Loucy (cell line): ENCODE results near the gene DCLRE1C.

ENCODE experiments used
- H2AFZ ChIP-seq: fragments of 200-600 bp; sonication (generic); 2 replicates; pipeline ENCODE4 v1.6.0; 2016; ENCODE audit warnings: antibody characterized with exemption, mild to moderate bottlenecking, low read length, moderate library complexity
- H3F3A ChIP-seq: fragments of 200-600 bp; 2 replicates; pipeline ENCODE4 v1.6.0; 2016; ENCODE audit warnings: antibody characterized with exemption, low read depth, mild to moderate bottlenecking
- H3K27me3 ChIP-seq: fragments of 200-600 bp; sonication (generic); 2 replicates; pipeline ENCODE4 v1.6.1; 2014; ENCODE audit warnings: low read length, mild to moderate bottlenecking; ENCODE audit not compliant: insufficient read depth, poor library complexity, severe bottlenecking
- H3K36me3 ChIP-seq: fragments of 200-600 bp; sonication (generic); 2 replicates; pipeline ENCODE4 v1.6.1; 2016; ENCODE audit warnings: low read length; ENCODE audit not compliant: insufficient read depth
- H3K4me1 ChIP-seq: fragments of 200-600 bp; sonication (generic); 2 replicates; pipeline ENCODE4 v1.5.1; 2014; ENCODE audit warnings: low read length, mild to moderate bottlenecking; ENCODE audit not compliant: insufficient read depth, poor library complexity, severe bottlenecking
- H3K4me2 ChIP-seq: fragments of 200-600 bp; sonication (generic); 2 replicates; pipeline ENCODE4 v1.6.0; 2014; ENCODE audit warnings: antibody characterized with exemption, low read length, low read depth, mild to moderate bottlenecking; ENCODE audit not compliant: poor library complexity, severe bottlenecking
- H3K4me3 ChIP-seq: fragments of 200-600 bp; sonication (generic); 2 replicates; pipeline ENCODE4 v1.5.1; 2014; ENCODE audit warnings: low read length, mild to moderate bottlenecking, mixed read lengths; ENCODE audit not compliant: poor library complexity, severe bottlenecking
- H3K79me2 ChIP-seq: fragments of 200-600 bp; sonication (generic); 2 replicates; pipeline ENCODE4 v1.6.1; 2014; ENCODE audit warnings: low read length; ENCODE audit not compliant: insufficient read depth
- H3K9ac ChIP-seq: fragments of 200-600 bp; sonication (generic); 2 replicates; pipeline ENCODE4 v1.6.0; 2014; ENCODE audit warnings: mild to moderate bottlenecking, low read depth, low read length, moderate library complexity; ENCODE audit not compliant: poor library complexity, severe bottlenecking
- H3K9me2 ChIP-seq: fragments of 200-600 bp; sonication (generic); replicated peaks from 2 replicates; pipeline ENCODE4 v1.6.1; 2016; ENCODE audit warnings: low read depth, low read length, mixed read lengths
- H3K9me3 ChIP-seq: fragments of 200-600 bp; sonication (generic); 2 replicates; pipeline ENCODE4 v1.6.1; 2014; ENCODE audit warnings: mild to moderate bottlenecking, antibody characterized with exemption, low read length, low read depth; ENCODE audit not compliant: insufficient read depth
- H4K20me1 ChIP-seq: fragments of 200-600 bp; sonication (generic); 2 replicates; pipeline ENCODE4 v1.6.0; 2014; ENCODE audit warnings: antibody characterized with exemption, low read length, mild to moderate bottlenecking; ENCODE audit not compliant: insufficient read depth, poor library complexity, severe bottlenecking
- EZH2phosphoT487 ChIP-seq: fragments of 200-600 bp; IDR thresholded peaks from 2 replicates; pipeline ENCODE4 v1.6.1; 2018; ENCODE audit warnings: antibody characterized with exemption, mild to moderate bottlenecking, moderate library complexity, borderline replicate concordance
- TF ChIP-seq, protein P1 (sequence below): fragments of 200-600 bp; sonication (generic); conservative IDR thresholded peaks from 2 replicates; pipeline ENCODE4 v1.5.1; 2014; ENCODE audit warnings: mild to moderate bottlenecking, antibody characterized with exemption, low read length

DCLRE1C gene

DNA sequence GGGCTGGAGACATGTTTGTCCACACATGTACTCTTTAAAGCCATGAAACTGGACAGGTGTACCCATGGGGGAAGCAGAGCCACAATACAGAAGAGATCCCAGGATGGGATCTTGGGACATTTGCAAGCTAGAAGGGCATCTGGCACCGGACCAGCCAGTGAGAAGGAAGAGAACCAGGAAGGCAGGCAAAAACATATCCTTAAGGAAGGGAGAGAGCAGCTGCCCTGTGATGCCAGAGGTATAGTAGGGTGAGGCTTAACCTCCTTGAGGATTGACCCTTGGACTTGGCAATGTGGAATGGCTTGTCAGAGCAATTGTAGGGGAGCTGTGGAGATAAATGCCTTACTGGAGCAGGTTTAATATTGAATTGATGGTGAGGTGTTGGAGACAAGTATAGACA lies 93.1 kb downstream of the DCLRE1C start:
- no peak overlapping the region for H2AFZ ChIP-seq
- 0 out of 2 replicates have a peak, but pooled peaks cover 3% of the 10 kb centered on the region for H3F3A ChIP-seq
- peaks cover 24% of the 10 kb centered on the region; the same call in 1 of the 2 replicates for H3K36me3 ChIP-seq
- no peak overlapping the region for H3K4me2 ChIP-seq
- H4K20me1 ChIP-seq = no peaks in the 10 kb centered on the region
- no peak overlapping the region for H3K4me3 ChIP-seq
- no peaks in the 10 kb centered on the region for H3K79me2 ChIP-seq
- H3K4me1 ChIP-seq = peaks cover 15% of the 10 kb centered on the region
- H3K9me2 ChIP-seq = no peaks in the 10 kb centered on the region
- H3K9me3 ChIP-seq = 0 out of 2 replicates have a peak, but pooled peaks cover 2% of the 10 kb centered on the region
- H3K9ac ChIP-seq = no peak overlapping the region
- TF ChIP-seq EZH2phosphoT487 = no peak
- TF ChIP-seq, protein P1, sequence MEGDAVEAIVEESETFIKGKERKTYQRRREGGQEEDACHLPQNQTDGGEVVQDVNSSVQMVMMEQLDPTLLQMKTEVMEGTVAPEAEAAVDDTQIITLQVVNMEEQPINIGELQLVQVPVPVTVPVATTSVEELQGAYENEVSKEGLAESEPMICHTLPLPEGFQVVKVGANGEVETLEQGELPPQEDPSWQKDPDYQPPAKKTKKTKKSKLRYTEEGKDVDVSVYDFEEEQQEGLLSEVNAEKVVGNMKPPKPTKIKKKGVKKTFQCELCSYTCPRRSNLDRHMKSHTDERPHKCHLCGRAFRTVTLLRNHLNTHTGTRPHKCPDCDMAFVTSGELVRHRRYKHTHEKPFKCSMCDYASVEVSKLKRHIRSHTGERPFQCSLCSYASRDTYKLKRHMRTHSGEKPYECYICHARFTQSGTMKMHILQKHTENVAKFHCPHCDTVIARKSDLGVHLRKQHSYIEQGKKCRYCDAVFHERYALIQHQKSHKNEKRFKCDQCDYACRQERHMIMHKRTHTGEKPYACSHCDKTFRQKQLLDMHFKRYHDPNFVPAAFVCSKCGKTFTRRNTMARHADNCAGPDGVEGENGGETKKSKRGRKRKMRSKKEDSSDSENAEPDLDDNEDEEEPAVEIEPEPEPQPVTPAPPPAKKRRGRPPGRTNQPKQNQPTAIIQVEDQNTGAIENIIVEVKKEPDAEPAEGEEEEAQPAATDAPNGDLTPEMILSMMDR = no peak
- no peaks in the 10 kb centered on the region for H3K27me3 ChIP-seq

DNA sequence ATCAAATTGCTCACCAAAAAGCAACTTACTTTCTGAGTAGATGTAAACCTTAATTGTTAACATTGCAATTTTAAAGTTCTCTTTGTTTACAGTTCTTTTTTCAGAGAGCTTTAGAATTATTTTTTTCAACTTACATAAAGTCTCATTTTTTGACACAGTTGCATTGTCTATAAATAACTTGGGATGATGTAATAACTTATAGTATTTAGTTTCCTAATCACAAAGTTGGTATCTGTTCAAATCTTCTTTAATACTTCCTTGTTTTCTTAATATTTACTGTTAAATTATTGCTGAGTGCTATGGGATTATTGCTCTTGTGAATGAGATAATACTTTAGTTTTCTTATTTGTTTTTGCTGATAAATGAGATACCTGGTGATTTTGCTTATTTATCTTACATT lies 94.1 kb downstream of the DCLRE1C start:
- H3K79me2 ChIP-seq = no peaks in the 10 kb centered on the region
- H3K4me3 ChIP-seq = no peak overlapping the region
- H3K27me3 ChIP-seq = no peaks in the 10 kb centered on the region
- no peaks in the 10 kb centered on the region for H3K9me2 ChIP-seq
- no peak overlapping the region for H3K9ac ChIP-seq
- H2AFZ ChIP-seq = no peak overlapping the region
- TF ChIP-seq EZH2phosphoT487 = no peak
- TF ChIP-seq, protein P1 = no peak
- H3F3A ChIP-seq = 0 out of 2 replicates have a peak, but pooled peaks cover 3% of the 10 kb centered on the region
- H3K4me2 ChIP-seq = no peak overlapping the region
- no peaks in the 10 kb centered on the region for H4K20me1 ChIP-seq
- peaks cover 24% of the 10 kb centered on the region; the same call in 1 of the 2 replicates for H3K36me3 ChIP-seq
- peaks cover 15% of the 10 kb centered on the region for H3K4me1 ChIP-seq
- H3K9me3 ChIP-seq = no peaks in the 10 kb centered on the region

DNA sequence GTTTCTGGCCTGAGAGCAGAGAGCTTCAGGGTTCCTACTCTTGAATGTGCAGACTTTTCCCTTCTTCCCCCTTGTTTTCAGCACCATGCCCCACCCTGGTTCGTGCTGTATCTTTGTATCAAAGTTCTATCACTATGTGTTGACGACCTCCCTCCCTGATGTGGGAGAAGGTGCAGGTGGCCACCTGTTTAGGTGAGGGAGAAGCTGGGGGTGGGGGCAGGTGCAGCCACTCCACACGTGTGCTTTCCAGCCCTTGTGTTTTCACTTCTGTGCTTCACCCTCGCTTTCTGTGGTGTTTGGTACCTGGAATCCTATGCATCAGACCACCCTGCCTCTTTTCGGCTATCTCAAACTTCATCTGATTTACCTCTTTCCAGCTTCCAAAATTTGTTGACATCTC lies 94.9 kb downstream of the DCLRE1C start:
- Histone ChIP-seq H3K27me3 (no peaks in the 10 kb centered on the region), H2AFZ (no peak overlapping the region), H3K4me3 (no peak overlapping the region), H3F3A (0 out of 2 replicates have a peak, but pooled peaks cover 3% of the 10 kb centered on the region), H3K36me3 (peaks cover 30% of the 10 kb centered on the region; the same call in 1 of the 2 replicates), H3K9me3 (no peaks in the 10 kb centered on the region), H3K4me1 (peaks cover 12% of the 10 kb centered on the region), H3K9ac (no peak overlapping the region), H3K9me2 (no peaks in the 10 kb centered on the region), H3K4me2 (no peak overlapping the region), H4K20me1 (no peaks in the 10 kb centered on the region), H3K79me2 (no peaks in the 10 kb centered on the region)
- TF ChIP-seq, protein P1 = no peak
- TF ChIP-seq EZH2phosphoT487 = no peak
